Uterus (tissue), 4 donors: ENCODE data around the gene RANBP9. TPM values are rescaled to one million over a fixed set of nuclear protein-coding genes. Genes with fewer than 3 reads are reported as not detected.

Experiments
- DNase-seq, 2 donors: peaks; one replicate each; pipeline ENCODE4 v3.0.0-alpha.2; 2019 to 2020
- H3K27ac ChIP-seq, 2 donors: fragments of 200-600 bp; sonication (generic); 1 replicate in 1 of 2; 2 replicates in 1 of 2; pipeline ENCODE4 v1.5.1; 2016 to 2018
- H3K27me3 ChIP-seq, 2 donors: fragments of 200-600 bp; sonication (generic); one replicate each; pipeline ENCODE4 v1.5.1; 2018 to 2019; ENCODE audit warnings: control low read depth in 1 of 2
- H3K36me3 ChIP-seq, 2 donors: fragments of 200-600 bp; sonication (generic); one replicate each; pipeline ENCODE4 v1.5.1; 2019; ENCODE audit warnings: control low read depth in 1 of 2
- H3K4me1 ChIP-seq, 2 donors: fragments of 200-600 bp; sonication (generic); one replicate each; pipeline ENCODE4 v1.5.1; 2018 to 2019; ENCODE audit warnings: control low read depth in 1 of 2
- H3K4me3 ChIP-seq, 2 donors: fragments of 200-600 bp; sonication (generic); 1 replicate in 1 of 2; 2 replicates in 1 of 2; pipeline ENCODE4 v1.5.1; 2018 to 2019; ENCODE audit warnings: mild to moderate bottlenecking in 1 of 2
- H3K9me3 ChIP-seq, 2 donors: fragments of 200-600 bp; sonication (generic); one replicate each; pipeline ENCODE4 v1.5.1; 2019; ENCODE audit warnings: control low read depth in 1 of 2
- CTCF ChIP-seq, 4 experiments: fragments of 200-600 bp in 2 of 4; fragments of 450-650 bp in 2 of 4; sonication (generic) in 2 of 4; IDR thresholded peaks; one replicate each; pipeline ENCODE4 v1.5.1; 2016 to 2019; ENCODE audit warnings: antibody characterized with exemption in 4 of 4, mild to moderate bottlenecking in 2 of 4, moderate library complexity in 1 of 4
- POLR2A ChIP-seq, 2 donors: fragments of 450-650 bp; IDR thresholded peaks; one replicate each; pipeline ENCODE4 v1.6.1; 2016; ENCODE audit warnings: antibody characterized with exemption in 2 of 2, mild to moderate bottlenecking in 1 of 2, moderate library complexity in 1 of 2
- intact Hi-C: fragments of 100-400 bp; cut with DNase I; formaldehyde crosslinking; loops from one replicate; pipeline ENCODE4 v1.15.1; 2023; ENCODE audit warnings: low total_unique reads
- total RNA-seq, 4 donors: library from RNA; depleted of rRNA in 3 of 4; stranded (reverse); fragments of >200 nt in 3 of 4; gene quantifications; one replicate each; pipeline versions ENCODE4 v1.1.0 to v1.2.4, GENCODE V29; 2014 to 2023
- donor health status: DM: yes; HTN: yes; CAD: no.

RANBP9 gene
- total RNA-seq, 4 donors from 2014 or later = 22.6 to 49.0 (median 40.9) TPM

GRCh38 chr6:13614126-13614925 lies 97.3 kb downstream of the RANBP9 start:
- Histone ChIP-seq H3K4me1 (peaks cover 0 to 4% of the 10 kb centered on the region in 2 donors), H3K4me3 (peak overlapping the region; percentile 60 to 85), H3K9me3 (no peaks in the 10 kb centered on the region), H3K36me3 (no peaks in the 10 kb centered on the region), H3K27ac (peak overlapping the region; percentile 81 to 90), H3K27me3 (no peaks in the 10 kb centered on the region)
- no peak for DNase-seq
- intact Hi-C loops = loop anchor here (10.0 kb wide), 1 partner anchor 150 kb away; no protein-coding TSS in a partner anchor
- no peak for TF ChIP-seq CTCF (IDR thresholded peaks at IDR 0.05)
- no peak for TF ChIP-seq POLR2A (IDR thresholded peaks at IDR 0.05)

GRCh38 chr6:13613029-13613594 lies 98.5 kb downstream of the RANBP9 start:
- intact Hi-C loops = loop anchor here (10.0 kb wide), 1 partner anchor 152 kb away; no protein-coding TSS in a partner anchor
- no peak for DNase-seq
- Histone ChIP-seq H3K4me3 (no peak overlapping the region), H3K27me3 (no peaks in the 10 kb centered on the region), H3K36me3 (no peaks in the 10 kb centered on the region), H3K9me3 (no peaks in the 10 kb centered on the region), H3K27ac (no peak overlapping the region), H3K4me1 (peaks cover 0 to 4% of the 10 kb centered on the region in 2 donors)
- TF ChIP-seq CTCF (IDR thresholded peaks at IDR 0.05) (no peak), POLR2A (IDR thresholded peaks at IDR 0.05) (no peak)

GRCh38 chr6:13611715-13612114 lies 99.9 kb downstream of the RANBP9 start:
- no peaks in the 10 kb centered on the region for H3K36me3 ChIP-seq
- no peaks in the 10 kb centered on the region for H3K27me3 ChIP-seq
- DNase-seq = no peak
- no peaks in the 10 kb centered on the region for H3K9me3 ChIP-seq
- H3K4me3 ChIP-seq = no peak overlapping the region
- no peak overlapping the region for H3K27ac ChIP-seq
- peaks cover 0 to 4% of the 10 kb centered on the region in 2 donors for H3K4me1 ChIP-seq
- TF ChIP-seq POLR2A (IDR thresholded peaks at IDR 0.05) (no peak), CTCF (IDR thresholded peaks at IDR 0.05) (no peak)
- intact Hi-C loops = loop anchor here (10.0 kb wide), 1 partner anchor 153 kb away; no protein-coding TSS in a partner anchor

- intact Hi-C loops = no loop called here
- TF ChIP-seq CTCF (IDR thresholded peaks at IDR 0.05) = no peak
- no peaks in the 10 kb centered on the region for H3K9me3 ChIP-seq
- no peak overlapping the region for H3K4me3 ChIP-seq
- no peaks in the 10 kb centered on the region for H3K36me3 ChIP-seq
- H3K27me3 ChIP-seq = no peaks in the 10 kb centered on the region
- no peaks in the 10 kb centered on the region for H3K4me1 ChIP-seq
- H3K27ac ChIP-seq = no peak overlapping the region
- DNase-seq = no peak
Measured at GRCh38 chr6:13605634-13606033, 106.0 kb downstream of the RANBP9 start.
